Hepatocyte (in vitro differentiated cells): Measurements from ENCODE around the gene VASH1. TPM values are rescaled to one million over a fixed set of nuclear protein-coding genes. Genes with fewer than 3 reads are reported as not detected.

Experiments used
- DNase-seq: peaks from one replicate; pipeline ENCODE4 v3.0.0-alpha.2; 2016; ENCODE audit warnings: low spot score
- H2AFZ ChIP-seq: fragments of 200-600 bp; sonication (generic); 2 replicates; pipeline ENCODE4 v1.6.0; 2016; ENCODE audit warnings: antibody characterized with exemption, mild to moderate bottlenecking
- H3K27ac ChIP-seq: fragments of 200-600 bp; sonication (generic); 2 replicates; pipeline ENCODE4 v1.5.1; 2016; ENCODE audit warnings: mild to moderate bottlenecking
- H3K27me3 ChIP-seq: fragments of 200-600 bp; sonication (generic); 2 replicates; pipeline ENCODE4 v1.6.1; 2016
- H3K36me3 ChIP-seq: fragments of 200-600 bp; sonication (generic); replicated peaks from 2 replicates; pipeline ENCODE4 v1.5.1; 2016; ENCODE audit warnings: low read depth; ENCODE audit not compliant: insufficient read depth
- H3K4me1 ChIP-seq: fragments of 200-600 bp; sonication (generic); 2 replicates; pipeline ENCODE4 v1.5.1; 2016; ENCODE audit warnings: mild to moderate bottlenecking, moderate library complexity; ENCODE audit not compliant: insufficient read depth
- H3K4me2 ChIP-seq: fragments of 200-600 bp; sonication (generic); 2 replicates; pipeline ENCODE4 v1.6.0; 2016
- H3K4me3 ChIP-seq: fragments of 200-600 bp; sonication (generic); 2 replicates; pipeline ENCODE4 v1.5.1; 2016; ENCODE audit warnings: mild to moderate bottlenecking
- H3K79me2 ChIP-seq: fragments of 200-600 bp; sonication (generic); 2 replicates; pipeline ENCODE4 v1.6.0; 2017; ENCODE audit warnings: mild to moderate bottlenecking
- H3K9me2 ChIP-seq: fragments of 200-600 bp; sonication (generic); replicated peaks from 2 replicates; pipeline ENCODE4 v1.6.0; 2017; ENCODE audit warnings: mild to moderate bottlenecking; ENCODE audit not compliant: insufficient read depth
- H3K9me3 ChIP-seq: fragments of 200-600 bp; sonication (generic); 2 replicates; pipeline ENCODE4 v1.5.1; 2016; ENCODE audit warnings: low read depth, mild to moderate bottlenecking
- H4K20me1 ChIP-seq: fragments of 200-600 bp; sonication (generic); 2 replicates; pipeline ENCODE4 v1.6.0; 2016; ENCODE audit warnings: mild to moderate bottlenecking; ENCODE audit not compliant: insufficient read depth, poor library complexity, severe bottlenecking
- CTCF ChIP-seq: fragments of 200-600 bp; sonication (generic); IDR thresholded peaks from 2 replicates; pipeline ENCODE4 v1.5.1; 2016; ENCODE audit warnings: antibody characterized with exemption, mild to moderate bottlenecking; ENCODE audit not compliant: poor library complexity
- EZH2 ChIP-seq: fragments of 200-600 bp; sonication (generic); IDR thresholded peaks from 2 replicates; pipeline ENCODE4 v1.6.1; 2016; ENCODE audit warnings: antibody characterized with exemption, mild to moderate bottlenecking, borderline replicate concordance
- EZH2phosphoT487 ChIP-seq: fragments of 200-600 bp; sonication (generic); IDR thresholded peaks from one replicate; pipeline ENCODE4 v1.6.1; 2018; ENCODE audit warnings: antibody characterized with exemption, mild to moderate bottlenecking, low read depth, moderate library complexity; ENCODE audit not compliant: unreplicated experiment, severe bottlenecking
- WGBS: methylation state at CpG from one replicate; pipeline ENCODE4 v1.1.6; 2016; ENCODE audit warnings: low lambda C conversion rate; ENCODE audit errors: missing lambda C conversion rate; 5-methylcytosine and 5-hydroxymethylcytosine counted together
- polyA plus RNA-seq: library from polyadenylated mRNA; unstranded; fragments of >200 nt; fragmentation: Nextera tagmentation; extraction: Ambion mirVana; gene quantifications from 2 replicates; pipeline ENCODE4 v1.2.1, GENCODE V29; 2016
- total RNA-seq: library from RNA; depleted of rRNA; stranded (reverse); fragments of >200 nt; gene quantifications from 2 replicates; pipeline ENCODE4 v1.2.3, GENCODE V29; 2014

Gene VASH1
- 4.8 and 6.8 TPM in 2 replicates for total RNA-seq
- polyA plus RNA-seq = 6.0 and 6.3 TPM in 2 replicates

- Histone ChIP-seq H3K27ac (no peak within 1 kb of the TSS), H3K36me3 (no peaks in the 10 kb centered on the region), H3K79me2 (no peaks in the 10 kb centered on the region), H3K4me3 (peak within 1 kb of the TSS; percentile 99), H4K20me1 (no peaks in the 10 kb centered on the region), H2AFZ (peak within 1 kb of the TSS; percentile 99), H3K27me3 (peaks cover 27% of the 10 kb centered on the region), H3K9me2 (no peaks in the 10 kb centered on the region), H3K4me1 (peaks cover 10% of the 10 kb centered on the region), H3K4me2 (peak within 1 kb of the TSS; percentile 98), H3K9me3 (no peaks in the 10 kb centered on the region)
- peak; percentile 70 for DNase-seq
- TF ChIP-seq EZH2 = no peak
- TF ChIP-seq EZH2phosphoT487 = no peak
- no peak for TF ChIP-seq CTCF
- 2% methylated on average over 55 of the region's 96 CpGs for WGBS
Measured at GRCh38 chr14:76761136-76761959, at the start of gene VASH1. TSS of gene VASH1 (plus strand) at chr14:76761468. CDS start at chr14:76762822, 1,354 bp downstream.

GRCh38 chr14:76713121-76713520, 48.1 kb upstream of the VASH1 start:
- WGBS = 93% methylated on average over 10 of the region's 10 CpGs

DNA sequence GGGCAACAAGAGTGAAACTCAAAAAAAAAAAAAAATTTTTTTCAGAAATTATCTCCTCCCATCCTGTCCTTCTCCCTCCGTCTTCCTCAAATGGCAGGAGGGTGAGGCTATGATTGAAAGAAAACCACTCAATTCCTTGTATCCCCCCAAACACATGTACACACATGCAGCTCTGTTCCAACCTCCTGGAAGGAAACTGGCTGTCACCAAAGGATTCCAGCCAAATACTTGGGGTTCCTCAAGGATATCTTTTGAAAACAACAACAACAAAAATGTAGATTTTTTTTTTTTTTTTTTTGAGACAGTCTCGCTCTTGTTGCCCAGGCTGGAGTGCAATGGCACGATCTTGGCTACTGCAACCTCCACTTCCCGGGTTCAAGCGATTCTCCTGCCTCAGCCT, 46.8 kb upstream of the VASH1 start:
- no peaks in the 10 kb centered on the region for H3K27me3 ChIP-seq
- no peak for DNase-seq
- TF ChIP-seq EZH2 (no peak), EZH2phosphoT487 (no peak), CTCF (no peak)
- no peak overlapping the region for H2AFZ ChIP-seq
- H3K36me3 ChIP-seq = no peaks in the 10 kb centered on the region
- no peaks in the 10 kb centered on the region for H3K9me2 ChIP-seq
- no peaks in the 10 kb centered on the region for H3K79me2 ChIP-seq
- H3K4me1 ChIP-seq = no peaks in the 10 kb centered on the region
- no peaks in the 10 kb centered on the region for H3K9me3 ChIP-seq
- H3K4me2 ChIP-seq = no peak overlapping the region
- H3K27ac ChIP-seq = no peak overlapping the region
- WGBS = 94% methylated on average over 5 of the region's 5 CpGs
- no peak overlapping the region for H3K4me3 ChIP-seq
- H4K20me1 ChIP-seq = no peaks in the 10 kb centered on the region

More at GRCh38 chr14:76713121-76713520, 48.1 kb upstream of the VASH1 start:
- TF ChIP-seq CTCF (no peak), EZH2 (no peak), EZH2phosphoT487 (no peak)
- no peak overlapping the region for H3K4me2 ChIP-seq
- H3K36me3 ChIP-seq = no peaks in the 10 kb centered on the region
- no peak overlapping the region for H2AFZ ChIP-seq
- no peaks in the 10 kb centered on the region for H3K79me2 ChIP-seq
- no peaks in the 10 kb centered on the region for H3K9me3 ChIP-seq
- no peaks in the 10 kb centered on the region for H3K4me1 ChIP-seq
- H3K4me3 ChIP-seq = no peak overlapping the region
- H3K27me3 ChIP-seq = no peaks in the 10 kb centered on the region
- H3K9me2 ChIP-seq = no peaks in the 10 kb centered on the region
- no peak for DNase-seq
- H4K20me1 ChIP-seq = no peaks in the 10 kb centered on the region
- no peak overlapping the region for H3K27ac ChIP-seq
